GM12878 (cell line): Measurements from ENCODE around the gene ZNF726. TPM values are rescaled to one million over a fixed set of nuclear protein-coding genes. Genes with fewer than 3 reads are reported as not detected.

ENCODE experiments used
- ATAC-seq: fragments of 200-7000 bp; cut with Tn5 transposase; 3 replicates; pipeline ENCODE4 v1.9.1; 2020; ENCODE audit warnings: mild to moderate bottlenecking, moderate library complexity
- BruUV-seq: library from RNA; stranded (reverse); fragments of 400-500 nt; replicated peaks from 2 replicates; lab custom pipeline; 2021; lab: Mats Ljungman, UMichigan
- CTCF ChIA-PET: fragments of 300-600 bp; sonication (Branson Sonifier 250); formaldehyde crosslinking; extraction: SDS; loops from one replicate; lab custom pipeline; 2021; ENCODE audit warnings: inconsistent platforms; lab: Yijun Ruan, JAX
- POLR2A ChIA-PET: fragments of 350-600 bp; formaldehyde crosslinking; extraction: SDS; loops from one replicate; lab custom pipeline; 2021; ENCODE audit warnings: inconsistent platforms; lab: Charles Lee
- RAD21 ChIA-PET: fragments of 300-600 bp; sonication (Branson Sonifier 250); formaldehyde crosslinking; loops from one replicate; lab custom pipeline; 2023; ENCODE audit warnings: antibody characterized with exemption; ENCODE audit not compliant: unreplicated experiment; lab: Charles Lee
- SMC1A ChIA-PET: fragments of 300-600 bp; sonication (Branson Sonifier 250); formaldehyde crosslinking; loops from one replicate; lab custom pipeline; 2023; ENCODE audit not compliant: unreplicated experiment, uncharacterized antibody; lab: Charles Lee
- DNase-seq: peaks from one replicate; pipeline ENCODE4 v3.0.0-alpha.2; 2011; ENCODE audit warnings: low read depth, low spot score
- FAIRE-seq: peaks from 3 replicates; lab custom pipeline; 2011; peaks lifted over from hg19 to GRCh38; lab: Jason Lieb, UNC
- H2AFZ ChIP-seq: 2 replicates; pipeline ENCODE4 v1.6.0; 2011; ENCODE audit warnings: low read depth, low read length, control low read depth; ENCODE audit not compliant: control insufficient read depth
- H3K27ac ChIP-seq: 2 replicates; pipeline ENCODE4 v1.5.1; 2011; ENCODE audit warnings: control low read depth; ENCODE audit not compliant: control insufficient read depth, insufficient read depth
- H3K27me3 ChIP-seq, 2 experiments: replicated peaks in 1 of 2; 2 replicates each; pipeline versions ENCODE4 v1.6.0 to v1.6.1; 2011; ENCODE audit warnings: low read length in 1 of 2; ENCODE audit not compliant: control insufficient read depth in 2 of 2, insufficient read depth in 2 of 2
- H3K36me3 ChIP-seq, 2 experiments: 2 replicates each; pipeline ENCODE4 v1.5.1; 2011; ENCODE audit warnings: low read length in 1 of 2; ENCODE audit not compliant: control insufficient read depth in 2 of 2, insufficient read depth in 2 of 2
- H3K4me1 ChIP-seq: 2 replicates; pipeline ENCODE4 v1.6.1; 2011; ENCODE audit warnings: mild to moderate bottlenecking, low read length, moderate library complexity, mixed read lengths; ENCODE audit not compliant: control insufficient read depth, insufficient read depth
- H3K4me2 ChIP-seq: 2 replicates; pipeline ENCODE4 v1.6.0; 2011; ENCODE audit warnings: control low read depth; ENCODE audit not compliant: control insufficient read depth, insufficient read depth
- H3K4me3 ChIP-seq: fragments of 200-600 bp; sonication (generic); 2 replicates; pipeline ENCODE4 v1.5.1; 2016
- H3K79me2 ChIP-seq: 2 replicates; pipeline ENCODE4 v1.6.0; 2011; ENCODE audit warnings: low read length; ENCODE audit not compliant: control insufficient read depth, insufficient read depth
- H3K9ac ChIP-seq: 2 replicates; pipeline ENCODE4 v1.8.0; 2011; ENCODE audit warnings: low read length, control low read depth, mixed read lengths; ENCODE audit not compliant: control insufficient read depth, insufficient read depth
- H3K9me3 ChIP-seq: replicated peaks from 3 replicates; pipeline ENCODE4 v1.5.1; 2011; ENCODE audit warnings: mild to moderate bottlenecking, low read length; ENCODE audit not compliant: control insufficient read depth, insufficient read depth
- H4K20me1 ChIP-seq: 2 replicates; pipeline ENCODE4 v1.6.0; 2011; ENCODE audit not compliant: control insufficient read depth, insufficient read depth
- CBX3 ChIP-seq: fragments of 200-600 bp; sonication (generic); IDR thresholded peaks from 2 replicates; pipeline ENCODE4 v1.6.1; 2016; ENCODE audit warnings: low read depth, borderline replicate concordance
- CEBPZ ChIP-seq: fragments of 150-350 bp; IDR thresholded peaks from 2 replicates; pipeline ENCODE4 v1.6.1; 2016; ENCODE audit warnings: low read depth, low read length
- CHD2 ChIP-seq: IDR thresholded peaks from 2 replicates; pipeline ENCODE4 v1.6.1; 2011; ENCODE audit warnings: low read depth, low read length, improper control_type of control experiment, borderline replicate concordance
- CREM ChIP-seq: IDR thresholded peaks from 2 replicates; pipeline ENCODE4 v1.6.1; 2014; ENCODE audit warnings: antibody characterized with exemption, low read depth
- HCFC1 ChIP-seq: fragments of 150-350 bp; IDR thresholded peaks from 2 replicates; pipeline ENCODE4 v1.6.1; 2014; ENCODE audit warnings: low read length
- IKZF2 ChIP-seq, 2 experiments: fragments of 450-650 bp; IDR thresholded peaks; 2 replicates each; pipeline ENCODE4 v1.6.1; 2017; ENCODE audit warnings: mild to moderate bottlenecking in 2 of 2, moderate library complexity in 2 of 2
- LARP7 ChIP-seq: fragments of 450-650 bp; IDR thresholded peaks from 2 replicates; pipeline ENCODE4 v1.6.1; 2017; ENCODE audit warnings: mild to moderate bottlenecking
- MTA2 ChIP-seq: fragments of 450-650 bp; IDR thresholded peaks from 2 replicates; pipeline ENCODE4 v1.6.1; 2016; ENCODE audit warnings: low read depth, mild to moderate bottlenecking, moderate library complexity
- POLR2A ChIP-seq: IDR thresholded peaks from 2 replicates; pipeline ENCODE4 v1.6.1; 2011; ENCODE audit warnings: low read depth, mild to moderate bottlenecking, low read length
- ZBED1 ChIP-seq: IDR thresholded peaks from 2 replicates; pipeline ENCODE4 v1.6.1; 2016; ENCODE audit warnings: borderline replicate concordance
- ZZZ3 ChIP-seq: IDR thresholded peaks from 2 replicates; pipeline ENCODE4 v1.6.1; 2011; ENCODE audit warnings: low read depth; ENCODE audit not compliant: control insufficient read depth, insufficient read length
- WGBS: methylation state at CpG from one replicate; pipeline ENCODE4 v1.1.6; 2016; ENCODE audit warnings: low lambda C conversion rate; ENCODE audit not compliant: insufficient replicate concordance, insufficient coverage; ENCODE audit errors: missing lambda C conversion rate; 5-methylcytosine and 5-hydroxymethylcytosine counted together
- in situ Hi-C: fragments of 300-500 bp; cut with MboI; formaldehyde crosslinking; loops from 9 replicates; pipeline ENCODE4 v1.14.3; 2018; ENCODE audit warnings: mixed read lengths
- intact Hi-C: fragments of 100-400 bp; cut with micrococcal nuclease; formaldehyde crosslinking; loops from one replicate; pipeline ENCODE4 v1.14.2; 2022; ENCODE audit not compliant: unreplicated experiment
- polyA plus RNA-seq, 11 experiments: library from polyadenylated mRNA; depleted of rRNA in 4 of 11; unstranded in 6 of 11; stranded (reverse) in 5 of 11; fragments of >200 nt; fragmentation: Nextera tagmentation in 4 of 11; fragmentation: Illumina TruSeq in 1 of 11; extraction: Ambion mirVana in 4 of 11; extraction: Trizol in 1 of 11; gene quantifications; 1 replicate in 1 of 11; 2 replicates in 10 of 11; pipeline versions ENCODE4 v1.2.1 to v1.2.3, GENCODE V29; 2011 to 2016; ENCODE audit warnings: inconsistent platforms in 2 of 11, missing spikeins in 2 of 11, low read depth in 1 of 11
- total RNA-seq, 4 experiments: library from RNA; depleted of rRNA in 3 of 4; stranded (reverse); fragments of >200 nt in 3 of 4; fragmentation: Illumina TruSeq in 1 of 4; extraction: Trizol in 1 of 4; gene quantifications; 2 replicates each; pipeline versions ENCODE4 v1.2.1 to v1.2.3, GENCODE V29; 2013 to 2021
- TF ChIP-seq, protein P1 (sequence below): IDR thresholded peaks from 2 replicates; pipeline ENCODE4 v1.6.1; 2011; ENCODE audit warnings: borderline replicate concordance, low read depth, mild to moderate bottlenecking, moderate library complexity, mixed read lengths, low read length; ENCODE audit not compliant: insufficient read depth; ENCODE audit errors: extremely low read length
- TF ChIP-seq, protein P2 (sequence below): IDR thresholded peaks from 2 replicates; pipeline ENCODE4 v1.6.1; 2011; ENCODE audit warnings: low read depth, mild to moderate bottlenecking, low read length, moderate library complexity, borderline replicate concordance; ENCODE audit errors: extremely low read depth
- TF ChIP-seq, protein P3 (sequence below): fragments of 450-650 bp; formaldehyde crosslinking; IDR thresholded peaks from 2 replicates; pipeline ENCODE4 v1.4.0; 2022; ENCODE audit warnings: mild to moderate bottlenecking, moderate library complexity

The ZNF726 gene
- total and polyA plus RNA-seq, 10 of the 15 experiments (the other 5 are each of a cell fraction or from before 2014, with no cell fraction given), result 0.69 to 2.3 (median 1.5) TPM

GRCh38 chr19:23868630-23869029 lies 46.1 kb upstream of the ZNF726 start (continued):
- TF ChIP-seq, protein P1, sequence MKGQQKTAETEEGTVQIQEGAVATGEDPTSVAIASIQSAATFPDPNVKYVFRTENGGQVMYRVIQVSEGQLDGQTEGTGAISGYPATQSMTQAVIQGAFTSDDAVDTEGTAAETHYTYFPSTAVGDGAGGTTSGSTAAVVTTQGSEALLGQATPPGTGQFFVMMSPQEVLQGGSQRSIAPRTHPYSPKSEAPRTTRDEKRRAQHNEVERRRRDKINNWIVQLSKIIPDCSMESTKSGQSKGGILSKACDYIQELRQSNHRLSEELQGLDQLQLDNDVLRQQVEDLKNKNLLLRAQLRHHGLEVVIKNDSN, result no peak
- no peak for TF ChIP-seq CEBPZ
- TF ChIP-seq, all 136 proteins: peak for 0

DNA sequence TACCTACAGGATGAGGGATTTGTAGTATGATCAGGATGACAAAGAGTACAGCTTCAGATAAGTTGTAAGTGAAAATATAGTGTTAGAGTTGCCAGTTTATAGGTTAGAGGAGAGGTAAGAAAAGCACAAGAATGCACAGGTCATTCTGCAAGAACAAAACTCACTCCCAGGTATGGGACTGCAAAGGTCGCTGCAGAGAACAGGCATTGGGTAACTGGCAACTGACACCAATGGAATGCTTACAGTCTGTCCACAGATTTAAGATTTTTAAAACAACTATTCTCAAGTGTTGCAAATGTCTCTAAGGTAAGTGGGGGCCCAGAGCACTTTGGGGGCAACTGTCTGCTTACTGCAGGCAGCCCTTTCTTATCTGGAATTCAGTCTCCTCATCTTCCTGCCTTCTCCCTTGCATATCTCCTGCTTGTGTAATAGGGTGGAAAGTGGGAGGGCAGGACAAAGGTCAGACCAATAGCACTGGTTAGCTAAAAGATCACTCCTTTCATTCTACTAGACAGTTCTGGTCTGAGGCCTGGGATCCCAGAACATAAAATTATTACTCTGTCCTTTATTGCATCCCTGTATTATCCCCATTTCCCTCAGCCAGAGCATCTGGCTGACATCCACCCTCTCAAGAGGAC lies 42.3 kb upstream of the ZNF726 start:
- no TSS peak for BruUV-seq
- Histone ChIP-seq H3K27ac (no peak overlapping the region), H3K36me3 (no peaks in the 10 kb centered on the region), H3K9me3 (peaks cover 2% of the 10 kb centered on the region; the same call in 1 of the 3 replicates), H3K4me1 (no peaks in the 10 kb centered on the region), H2AFZ (no peak overlapping the region), H3K9ac (no peak overlapping the region), H3K4me3 (no peak overlapping the region), H3K79me2 (no peaks in the 10 kb centered on the region), H3K4me2 (no peak overlapping the region), H4K20me1 (no peaks in the 10 kb centered on the region), H3K27me3 (no peaks in the 10 kb centered on the region)
- SMC1A ChIA-PET, result no interaction called here
- CTCF ChIA-PET, result no interaction called here
- FAIRE-seq (no peak), DNase-seq (no peak), ATAC-seq (no peak)
- in situ Hi-C loops (loop anchor here (5.0 kb wide), 1 partner anchor 95 kb away; no protein-coding TSS in a partner anchor), intact Hi-C loops (no loop called here)
- POLR2A ChIA-PET, result no interaction called here
- WGBS, result 7% methylated on average over 1 of the region's 1 CpG
- RAD21 ChIA-PET, result no interaction called here
- TF ChIP-seq, protein P2, sequence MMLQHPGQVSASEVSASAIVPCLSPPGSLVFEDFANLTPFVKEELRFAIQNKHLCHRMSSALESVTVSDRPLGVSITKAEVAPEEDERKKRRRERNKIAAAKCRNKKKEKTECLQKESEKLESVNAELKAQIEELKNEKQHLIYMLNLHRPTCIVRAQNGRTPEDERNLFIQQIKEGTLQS, result no peak
- no peak for TF ChIP-seq IKZF2 (IDR thresholded peaks at IDR 0.05)
- TF ChIP-seq POLR2A, result no peak
- no peak for TF ChIP-seq CHD2
- TF ChIP-seq HCFC1, result no peak
- no peak for TF ChIP-seq LARP7
- TF ChIP-seq ZBED1, result no peak
- TF ChIP-seq ZZZ3, result no peak
- TF ChIP-seq, protein P3, sequence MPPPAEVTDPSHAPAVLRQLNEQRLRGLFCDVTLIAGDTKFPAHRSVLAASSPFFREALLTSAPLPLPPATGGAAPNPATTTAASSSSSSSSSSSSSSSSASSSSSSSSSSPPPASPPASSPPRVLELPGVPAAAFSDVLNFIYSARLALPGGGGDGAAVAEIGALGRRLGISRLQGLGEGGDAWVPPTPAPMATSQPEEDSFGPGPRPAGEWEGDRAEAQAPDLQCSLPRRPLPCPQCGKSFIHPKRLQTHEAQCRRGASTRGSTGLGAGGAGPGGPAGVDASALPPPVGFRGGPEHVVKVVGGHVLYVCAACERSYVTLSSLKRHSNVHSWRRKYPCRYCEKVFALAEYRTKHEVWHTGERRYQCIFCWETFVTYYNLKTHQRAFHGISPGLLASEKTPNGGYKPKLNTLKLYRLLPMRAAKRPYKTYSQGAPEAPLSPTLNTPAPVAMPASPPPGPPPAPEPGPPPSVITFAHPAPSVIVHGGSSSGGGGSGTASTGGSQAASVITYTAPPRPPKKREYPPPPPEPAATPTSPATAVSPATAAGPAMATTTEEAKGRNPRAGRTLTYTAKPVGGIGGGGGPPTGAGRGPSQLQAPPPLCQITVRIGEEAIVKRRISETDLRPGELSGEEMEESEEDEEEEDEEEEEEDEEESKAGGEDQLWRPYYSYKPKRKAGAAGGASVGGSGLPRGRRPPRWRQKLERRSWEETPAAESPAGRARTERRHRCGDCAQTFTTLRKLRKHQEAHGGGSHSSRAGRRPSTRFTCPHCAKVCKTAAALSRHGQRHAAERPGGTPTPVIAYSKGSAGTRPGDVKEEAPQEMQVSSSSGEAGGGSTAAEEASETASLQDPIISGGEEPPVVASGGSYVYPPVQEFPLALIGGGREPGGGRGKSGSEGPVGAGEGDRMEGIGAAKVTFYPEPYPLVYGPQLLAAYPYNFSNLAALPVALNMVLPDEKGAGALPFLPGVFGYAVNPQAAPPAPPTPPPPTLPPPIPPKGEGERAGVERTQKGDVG (CRISPR knock-in tag), result no peak
- TF ChIP-seq CBX3, result no peak
- no peak for TF ChIP-seq CREM
- TF ChIP-seq MTA2, result no peak
